Neuron (in vitro differentiated cells): ENCODE data around the gene ARFRP1.
A peak's percentile ranks its signal among the peaks of the same experiment; 100 is the strongest.
"Not testable (repeated sequence)": the region's sequence is repeated elsewhere in the genome, so short reads cannot be mapped to it uniquely, and the experiment has no call there.

Experiments
- H2AFZ ChIP-seq: one replicate; pipeline ENCODE4 v1.6.1; 2013; ENCODE audit warnings: low read depth, mild to moderate bottlenecking, inconsistent platforms, low read length, moderate library complexity
- H3K27me3 ChIP-seq: one replicate; pipeline ENCODE4 v1.6.1; 2013; ENCODE audit warnings: low read length; ENCODE audit not compliant: insufficient read depth
- H3K36me3 ChIP-seq: one replicate; pipeline ENCODE4 v1.6.1; 2013; ENCODE audit warnings: low read length; ENCODE audit not compliant: insufficient read depth
- H3K4me1 ChIP-seq: one replicate; pipeline ENCODE4 v1.6.1; 2013; ENCODE audit warnings: low read length; ENCODE audit not compliant: insufficient read depth
- H3K4me3 ChIP-seq: 2 replicates; pipeline ENCODE4 v1.5.1; 2013; ENCODE audit warnings: mild to moderate bottlenecking, low read length, moderate library complexity
- H3K9me3 ChIP-seq: one replicate; pipeline ENCODE4 v1.6.1; 2013; ENCODE audit warnings: low read length

Gene ARFRP1

DNA sequence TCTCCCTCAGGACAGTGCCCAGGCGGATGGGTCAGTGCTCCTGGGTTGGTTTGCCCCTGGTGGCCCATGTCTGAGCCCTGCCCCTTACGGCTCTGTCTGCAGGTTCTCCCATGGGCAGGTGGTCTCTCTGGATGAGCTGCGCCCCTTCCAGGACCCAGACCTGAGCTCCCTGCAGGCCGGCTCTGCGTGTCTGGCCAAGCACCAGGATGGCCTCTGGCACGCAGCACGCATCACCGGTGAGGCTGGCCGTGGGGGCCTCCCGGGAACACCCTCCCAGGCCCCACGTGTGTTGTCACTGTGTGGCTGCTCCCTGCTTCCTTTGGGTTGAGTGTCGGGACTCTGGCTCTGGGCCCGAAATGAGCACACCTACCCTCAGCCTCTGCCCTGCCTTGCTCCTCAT lies 25.3 kb upstream of the ARFRP1 start:
- no peaks in the 10 kb centered on the region for H3K9me3 ChIP-seq
- no peak overlapping the region for H2AFZ ChIP-seq
- H3K36me3 ChIP-seq = peaks cover 31% of the 10 kb centered on the region
- H3K27me3 ChIP-seq = no peaks in the 10 kb centered on the region
- H3K4me1 ChIP-seq = peaks cover under 1% of the 10 kb centered on the region
- no peak overlapping the region for H3K4me3 ChIP-seq

DNA sequence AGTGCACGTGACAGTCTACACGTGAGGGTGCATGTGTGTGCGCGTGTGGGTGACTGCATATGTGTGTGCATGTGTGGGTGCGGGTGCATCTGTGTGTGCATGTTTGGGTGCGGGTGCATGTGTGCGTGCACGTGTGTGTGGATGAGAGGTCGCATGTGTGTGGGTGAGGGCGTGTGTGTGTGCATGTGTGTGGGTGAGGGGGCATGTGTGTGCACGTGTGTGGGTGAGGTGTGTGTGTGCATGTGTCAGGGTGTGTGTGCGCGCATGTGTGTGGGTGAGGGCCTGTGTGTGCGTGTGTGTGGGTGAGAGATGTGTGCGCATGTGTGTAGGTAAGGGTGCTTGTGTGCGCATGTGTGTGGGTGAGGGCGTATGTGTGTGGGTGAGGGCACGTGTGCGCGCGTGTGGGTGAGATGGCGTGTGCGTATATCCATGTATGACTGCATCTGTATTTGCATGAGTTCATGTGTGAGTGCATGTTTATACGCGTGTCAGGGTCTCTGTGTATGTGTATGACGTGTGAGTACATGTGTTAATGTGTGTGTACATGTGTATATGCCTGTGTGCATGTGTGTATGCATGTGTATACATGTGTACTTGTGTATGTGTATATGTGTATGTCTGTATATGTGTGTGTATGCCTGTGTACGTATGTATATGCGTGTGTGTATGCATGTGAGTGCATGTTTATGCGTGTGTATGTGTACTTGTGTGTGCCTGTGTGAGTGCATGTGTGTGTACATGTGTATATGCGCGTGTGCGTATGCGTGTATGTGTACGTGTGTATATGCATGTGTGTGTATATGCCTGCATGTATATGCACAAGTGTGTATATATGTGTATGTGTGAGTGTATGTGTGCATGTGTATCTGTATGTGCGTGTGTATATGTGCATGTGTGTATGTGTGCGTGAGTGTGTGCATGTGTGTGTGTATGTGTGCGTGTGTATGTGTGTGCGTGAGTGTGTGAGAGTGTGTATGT lies 24.6 kb upstream of the ARFRP1 start:
- no peak overlapping the region for H2AFZ ChIP-seq
- no peak overlapping the region for H3K4me3 ChIP-seq
- H3K4me1 ChIP-seq = no peaks in the 10 kb centered on the region
- H3K36me3 ChIP-seq = peaks cover 31% of the 10 kb centered on the region
- H3K27me3 ChIP-seq = no peaks in the 10 kb centered on the region
- H3K9me3 ChIP-seq = no peaks in the 10 kb centered on the region

DNA sequence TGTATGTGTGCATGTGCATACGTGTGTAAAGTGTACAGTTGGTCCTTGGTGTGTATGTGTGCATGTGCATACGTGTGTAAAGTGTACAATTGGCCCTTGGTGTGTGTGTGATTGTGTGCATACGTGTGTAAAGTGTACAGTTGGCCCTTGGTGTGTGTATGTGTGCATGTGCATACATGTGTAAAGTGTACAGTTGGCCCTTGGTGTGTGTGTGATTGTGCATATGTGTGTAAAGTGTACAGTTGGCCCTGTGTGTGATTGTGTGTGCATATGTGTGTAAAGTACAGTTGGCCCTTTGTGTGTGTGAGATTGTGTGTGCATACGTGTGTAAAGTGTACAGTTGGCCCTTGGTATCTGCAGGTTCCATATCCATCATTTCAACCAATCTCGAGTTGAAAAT lies 23.6 kb upstream of the ARFRP1 start:
- Histone ChIP-seq H3K36me3 (peaks cover 34% of the 10 kb centered on the region), H3K27me3 (no peaks in the 10 kb centered on the region), H3K4me3 (no peak overlapping the region), H3K9me3 (no peaks in the 10 kb centered on the region), H3K4me1 (no peaks in the 10 kb centered on the region), H2AFZ (no peak overlapping the region)

DNA sequence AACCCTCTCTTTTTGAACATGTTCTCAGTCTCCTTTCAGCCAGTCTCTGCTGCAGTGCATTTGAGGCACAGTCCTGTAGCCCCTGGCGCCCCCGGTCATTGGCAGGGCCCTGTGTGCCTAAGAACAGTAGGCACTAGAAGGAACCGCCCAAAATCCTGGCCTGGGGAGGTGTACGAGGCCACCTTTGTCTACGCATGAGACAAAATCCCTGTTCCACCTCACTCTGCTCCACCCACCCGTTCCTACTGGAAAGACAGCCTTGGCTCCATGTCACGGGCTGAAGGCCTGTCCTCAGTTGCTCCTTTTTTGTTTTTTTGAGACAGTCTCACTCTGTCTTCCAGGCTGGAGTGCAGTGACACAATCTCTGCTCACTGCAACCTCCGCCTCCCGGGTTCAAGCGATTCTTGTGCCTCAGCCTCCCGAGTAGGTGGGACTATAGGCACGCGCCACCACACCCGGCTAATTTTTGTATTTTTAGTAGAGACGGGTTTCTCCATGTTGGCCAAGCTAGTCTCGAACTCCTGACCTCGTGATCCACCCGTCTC lies 22.5 kb upstream of the ARFRP1 start:
- H3K36me3 ChIP-seq = peaks cover 31% of the 10 kb centered on the region
- H2AFZ ChIP-seq, H3K9me3 ChIP-seq, H3K4me3 ChIP-seq, H3K27me3 ChIP-seq, H3K4me1 ChIP-seq: not testable (repeated sequence)

DNA sequence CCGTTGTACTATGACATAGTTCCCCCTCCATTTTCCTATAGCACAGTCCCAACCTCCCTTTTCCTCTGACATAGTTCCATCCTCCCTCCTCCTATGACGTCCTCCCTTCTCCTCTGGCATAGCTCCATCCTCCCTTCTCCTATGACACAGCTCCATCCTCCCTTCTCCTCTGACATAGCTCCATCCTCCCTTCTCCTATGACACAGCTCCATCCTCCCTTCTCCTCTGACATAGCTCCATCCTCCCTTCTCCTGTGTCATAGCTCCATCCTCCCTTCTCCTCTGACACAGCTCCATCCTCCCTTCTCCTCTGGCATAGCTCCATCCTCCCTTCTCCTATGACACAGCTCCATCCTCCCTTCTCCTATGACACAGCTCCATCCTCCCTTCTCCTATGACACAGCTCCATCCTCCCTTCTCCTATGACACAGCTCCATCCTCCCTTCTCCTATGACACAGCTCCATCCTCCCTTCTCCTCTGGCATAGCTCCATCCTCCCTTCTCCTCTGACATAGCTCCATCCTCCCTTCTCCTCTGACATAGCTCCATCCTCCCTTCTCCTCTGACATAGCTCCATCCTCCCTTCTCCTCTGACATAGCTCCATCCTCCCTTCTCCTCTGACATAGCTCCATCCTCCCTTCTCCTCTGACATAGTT lies 15.3 kb upstream of the ARFRP1 start:
- Histone ChIP-seq H3K36me3 (peaks cover 21% of the 10 kb centered on the region), H3K9me3 (peaks cover 13% of the 10 kb centered on the region)
- H3K4me3 ChIP-seq, H2AFZ ChIP-seq, H3K27me3 ChIP-seq, H3K4me1 ChIP-seq: not testable (repeated sequence)

DNA sequence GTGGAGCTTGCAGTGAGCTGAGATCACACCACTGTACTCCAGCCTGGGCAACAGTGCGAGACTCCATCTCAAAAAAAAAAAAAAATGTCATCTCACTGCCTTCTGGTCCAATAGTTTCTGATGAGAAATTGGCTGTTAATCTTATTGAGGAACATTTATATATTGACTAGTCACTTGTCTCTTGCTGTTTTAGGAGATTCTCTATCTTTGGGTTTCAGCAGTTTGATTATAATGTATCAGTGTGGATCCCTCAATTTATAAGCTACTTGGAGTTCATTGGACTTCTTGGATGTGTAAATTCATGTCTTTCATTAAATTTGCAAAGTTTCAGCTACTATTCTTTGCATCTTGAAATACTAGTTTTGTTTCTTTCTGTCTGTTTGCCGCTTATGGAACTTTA lies 11.2 kb upstream of the ARFRP1 start:
- Histone ChIP-seq H3K4me1 (no peaks in the 10 kb centered on the region), H3K4me3 (no peak overlapping the region), H3K9me3 (peaks cover 20% of the 10 kb centered on the region), H3K36me3 (peaks cover 35% of the 10 kb centered on the region), H3K27me3 (no peaks in the 10 kb centered on the region), H2AFZ (no peak overlapping the region)

DNA sequence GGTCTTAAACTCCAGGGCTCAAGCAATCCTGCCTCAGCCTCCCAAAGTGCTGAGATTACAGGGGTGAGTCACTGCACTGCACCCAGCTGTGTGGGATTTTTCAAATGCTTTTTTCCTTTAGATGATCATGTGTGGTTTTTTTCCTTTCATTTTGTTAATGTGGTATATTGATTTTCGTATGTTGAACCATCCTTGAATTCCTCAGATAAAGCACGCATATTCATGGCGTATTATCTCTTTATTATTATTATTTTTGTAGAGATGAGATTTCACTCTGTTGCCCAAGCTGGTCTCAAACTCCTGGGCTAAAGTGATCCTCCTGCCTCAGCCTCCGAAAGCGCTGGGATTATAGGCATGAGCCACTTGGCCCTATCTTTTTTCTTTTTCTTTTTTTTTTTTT lies 7.1 kb upstream of the ARFRP1 start:
- Histone ChIP-seq H3K36me3 (peaks cover 52% of the 10 kb centered on the region), H3K4me3 (no peak overlapping the region), H2AFZ (no peak overlapping the region), H3K9me3 (peaks cover 33% of the 10 kb centered on the region), H3K4me1 (no peaks in the 10 kb centered on the region), H3K27me3 (no peaks in the 10 kb centered on the region)

DNA sequence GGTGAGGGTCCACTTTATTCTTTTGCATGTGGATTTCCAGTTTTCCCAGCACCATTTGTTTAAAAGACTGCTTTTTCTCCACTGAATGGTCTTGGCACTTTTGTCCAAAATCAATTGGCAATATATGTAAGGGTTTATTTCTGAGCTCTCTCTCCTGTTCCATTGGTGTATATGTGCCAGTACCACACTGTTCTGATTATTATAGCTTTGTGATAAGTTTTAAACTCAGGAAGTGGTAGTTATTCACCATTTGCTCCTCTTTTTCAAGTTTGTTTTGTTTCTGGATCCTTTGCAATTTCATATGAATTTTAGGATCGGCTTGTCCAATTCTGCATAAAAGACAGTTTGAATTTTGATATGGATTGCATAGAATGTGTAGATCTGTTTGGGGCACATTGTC lies 4.4 kb upstream of the ARFRP1 start:
- Histone ChIP-seq H3K4me3 (no peak overlapping the region), H3K36me3 (peaks cover 50% of the 10 kb centered on the region), H3K27me3 (no peaks in the 10 kb centered on the region), H3K9me3 (peaks cover 21% of the 10 kb centered on the region), H2AFZ (no peak overlapping the region), H3K4me1 (peaks cover 13% of the 10 kb centered on the region)

DNA sequence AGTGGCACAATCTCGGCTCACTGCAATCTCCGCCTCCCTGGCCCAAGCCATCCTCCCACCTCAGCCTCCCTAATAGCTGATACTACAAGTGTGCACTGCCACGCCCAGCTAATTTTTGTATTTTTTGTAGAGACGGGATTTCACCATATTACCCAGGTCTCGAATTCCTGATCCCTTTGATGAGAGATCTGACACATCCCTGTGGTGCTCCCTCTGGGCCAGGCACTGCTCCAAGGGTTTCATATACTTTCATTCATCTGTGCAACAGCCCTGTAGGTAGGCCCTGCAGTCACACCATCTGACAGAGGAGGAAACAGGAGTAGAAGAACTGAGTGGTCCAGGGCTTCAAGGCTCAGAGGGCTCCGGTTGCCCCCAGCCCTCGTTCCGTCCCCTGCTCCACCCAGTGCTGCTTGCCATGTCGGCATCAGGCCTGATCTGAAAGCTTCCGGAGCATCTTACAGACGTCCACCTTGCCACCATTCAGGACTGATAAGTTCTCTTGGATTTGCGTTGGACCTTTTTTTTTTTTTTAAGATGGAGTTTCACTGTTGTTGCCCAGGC lies 3.4 kb upstream of the ARFRP1 start:
- Histone ChIP-seq H3K36me3 (peaks cover 48% of the 10 kb centered on the region), H3K4me1 (peaks cover 20% of the 10 kb centered on the region), H3K27me3 (no peaks in the 10 kb centered on the region), H2AFZ (no peak overlapping the region), H3K9me3 (peaks cover 21% of the 10 kb centered on the region), H3K4me3 (no peak overlapping the region)

DNA sequence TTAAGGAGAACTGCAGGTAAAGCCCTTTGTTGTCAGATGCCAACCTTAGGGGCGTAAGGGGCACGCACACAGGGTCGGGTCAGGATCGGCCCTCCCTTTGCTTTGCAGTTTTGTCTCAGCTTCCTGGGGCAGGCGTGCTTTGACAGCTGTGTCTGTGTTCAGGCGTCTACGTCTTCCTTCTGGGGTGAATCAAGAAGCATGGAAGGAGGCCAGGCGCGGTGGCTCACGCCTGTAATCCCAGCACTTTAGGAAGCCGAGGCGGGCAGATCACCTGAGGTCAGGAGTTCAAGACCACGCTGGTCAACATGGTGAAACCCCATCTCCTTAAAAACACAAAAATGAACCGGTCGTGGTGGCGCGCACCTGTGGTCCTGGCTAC lies 1.4 kb upstream of the ARFRP1 start:
- Histone ChIP-seq H3K36me3 (peaks cover 57% of the 10 kb centered on the region), H3K4me1 (peaks cover 20% of the 10 kb centered on the region), H3K27me3 (no peaks in the 10 kb centered on the region), H2AFZ (no peak overlapping the region), H3K9me3 (peaks cover 13% of the 10 kb centered on the region), H3K4me3 (peak overlapping the region; percentile 63)

DNA sequence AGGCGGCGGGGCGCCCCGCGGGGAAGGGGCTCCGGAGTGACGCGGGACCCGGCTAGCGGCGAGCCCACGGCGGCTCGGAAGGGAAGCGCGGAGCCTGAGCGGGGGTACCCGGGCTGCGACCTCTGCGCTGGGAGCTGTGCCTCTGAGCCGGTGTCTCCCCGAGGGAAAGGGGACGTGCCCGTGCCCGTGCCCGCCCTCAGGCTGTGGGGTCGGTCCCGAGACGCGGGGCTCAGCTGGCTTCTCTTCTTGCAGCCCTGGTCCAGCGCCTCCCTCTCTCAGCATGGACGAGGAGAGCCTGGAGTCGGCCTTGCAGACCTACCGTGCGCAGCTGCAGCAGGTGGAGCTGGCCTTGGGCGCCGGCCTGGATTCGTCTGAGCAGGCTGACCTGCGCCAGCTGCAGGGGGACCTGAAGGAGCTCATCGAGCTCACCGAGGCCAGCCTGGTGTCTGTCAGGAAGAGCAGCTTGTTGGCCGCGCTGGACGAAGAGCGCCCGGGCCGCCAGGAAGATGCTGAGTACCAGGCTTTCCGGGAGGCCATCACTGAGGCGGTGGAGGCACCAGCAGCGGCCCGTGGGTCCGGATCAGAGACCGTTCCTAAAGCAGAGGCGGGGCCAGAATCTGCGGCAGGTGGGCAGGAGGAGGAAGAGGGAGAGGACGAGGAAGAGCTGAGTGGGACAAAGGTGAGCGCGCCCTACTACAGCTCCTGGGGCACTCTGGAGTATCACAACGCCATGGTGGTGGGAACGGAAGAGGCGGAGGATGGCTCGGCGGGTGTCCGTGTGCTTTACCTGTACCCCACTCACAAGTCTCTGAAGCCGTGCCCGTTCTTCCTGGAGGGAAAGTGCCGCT lies 749 bp upstream of the ARFRP1 start:
- peak overlapping the region; percentile 63 for H3K4me3 ChIP-seq
- H2AFZ ChIP-seq = no peak overlapping the region
- H3K9me3 ChIP-seq = peaks cover 13% of the 10 kb centered on the region
- peaks cover 20% of the 10 kb centered on the region for H3K4me1 ChIP-seq
- no peaks in the 10 kb centered on the region for H3K27me3 ChIP-seq
- H3K36me3 ChIP-seq = peaks cover 62% of the 10 kb centered on the region

DNA sequence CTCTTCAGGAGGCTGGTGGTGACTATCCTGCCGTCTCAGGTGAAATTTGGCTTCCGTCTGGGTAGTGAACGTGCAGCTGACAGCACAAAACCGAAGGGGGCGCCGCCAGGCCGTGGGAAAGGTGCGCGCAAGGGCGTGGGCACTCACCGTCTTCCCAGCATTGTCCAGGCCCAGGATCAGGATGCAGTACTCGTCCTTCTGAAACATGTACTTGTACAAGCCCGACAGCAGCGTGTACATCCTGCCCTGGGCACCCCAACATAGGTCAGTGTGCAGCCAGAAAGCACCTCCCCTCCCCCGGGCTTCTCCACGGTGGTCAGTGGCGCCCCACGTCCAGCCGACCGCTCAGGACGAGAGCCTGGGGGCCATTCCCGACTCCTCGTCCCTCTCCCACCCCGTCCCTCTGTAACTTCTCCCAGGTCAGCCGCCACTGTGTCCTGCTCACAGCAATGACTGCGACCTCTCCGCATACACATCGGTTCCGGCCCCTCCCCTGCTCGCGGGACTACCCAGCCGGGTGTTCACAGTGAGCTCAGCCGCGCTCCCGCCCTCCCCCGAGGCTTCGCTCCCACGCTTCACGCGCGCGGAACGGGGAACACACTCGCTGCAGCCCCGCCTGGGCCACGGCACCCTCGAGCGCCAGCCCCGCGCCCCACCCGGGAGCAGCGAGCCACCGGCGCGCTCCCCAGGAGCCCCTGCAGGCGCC lies 771 bp downstream of the ARFRP1 start:
- peak overlapping the region; percentile 68 for H2AFZ ChIP-seq
- peak overlapping the region; percentile 63 for H3K4me3 ChIP-seq
- H3K9me3 ChIP-seq = peaks cover 6% of the 10 kb centered on the region
- no peaks in the 10 kb centered on the region for H3K27me3 ChIP-seq
- peaks cover 49% of the 10 kb centered on the region for H3K36me3 ChIP-seq
- peaks cover 20% of the 10 kb centered on the region for H3K4me1 ChIP-seq
